Keratinocyte (primary cell): ENCODE measurements around the gene GALNT2. TPM values are rescaled to one million over a fixed set of nuclear protein-coding genes. Genes with fewer than 3 reads are reported as not detected.

Experiments used
- DNase-seq: peaks from one replicate; pipeline ENCODE4 v3.0.0-alpha.2; 2011; ENCODE audit warnings: low read depth, missing footprints, low spot score
- FAIRE-seq: peaks from 2 replicates; lab custom pipeline; 2011; peaks lifted over from hg19 to GRCh38; lab: Jason Lieb, UNC
- H2AFZ ChIP-seq: 2 replicates; pipeline ENCODE4 v1.6.0; 2012; ENCODE audit warnings: low read length, control low read depth, inconsistent platforms; ENCODE audit not compliant: control insufficient read depth
- H3K27ac ChIP-seq: 2 replicates; pipeline ENCODE4 v1.5.1; 2011; ENCODE audit warnings: low read length; ENCODE audit not compliant: control insufficient read depth, insufficient read depth
- H3K27me3 ChIP-seq: 3 replicates; pipeline ENCODE4 v1.6.0; 2011; ENCODE audit warnings: low read length; ENCODE audit not compliant: control insufficient read depth, insufficient read depth; ENCODE audit errors: extremely low read depth
- H3K36me3 ChIP-seq, 2 experiments: 2 replicates in 1 of 2; 3 replicates in 1 of 2; pipeline ENCODE4 v1.5.1; 2011; ENCODE audit warnings: low read length in 2 of 2, mild to moderate bottlenecking in 1 of 2; ENCODE audit not compliant: control insufficient read depth in 2 of 2, insufficient read depth in 2 of 2; ENCODE audit errors: extremely low read depth in 1 of 2
- H3K4me1 ChIP-seq: 3 replicates; pipeline ENCODE4 v1.5.1; 2011; ENCODE audit warnings: low read length; ENCODE audit not compliant: control insufficient read depth, insufficient read depth; ENCODE audit errors: extremely low read depth
- H3K4me2 ChIP-seq: 3 replicates; pipeline ENCODE4 v1.6.0; 2011; ENCODE audit warnings: low read depth, low read length; ENCODE audit not compliant: control insufficient read depth, insufficient read depth; ENCODE audit errors: extremely low read depth
- H3K4me3 ChIP-seq, 3 experiments: fragments of 200-600 bp in 1 of 3; sonication (generic) in 1 of 3; 2 replicates in 2 of 3; 3 replicates in 1 of 3; pipeline ENCODE4 v1.5.1; 2011 to 2016; ENCODE audit warnings: low read length in 3 of 3, mild to moderate bottlenecking in 3 of 3, control low read depth in 2 of 3, inconsistent platforms in 1 of 3, low read depth in 1 of 3, mixed read lengths in 1 of 3, mixed run types in 1 of 3, moderate library complexity in 1 of 3; ENCODE audit not compliant: control insufficient read depth in 2 of 3, insufficient read depth in 2 of 3; ENCODE audit errors: extremely low read depth in 1 of 3
- H3K79me2 ChIP-seq: 2 replicates; pipeline ENCODE4 v1.6.0; 2012; ENCODE audit warnings: low read length; ENCODE audit not compliant: control insufficient read depth, insufficient read depth
- H3K9ac ChIP-seq: 3 replicates; pipeline ENCODE4 v1.6.0; 2011; ENCODE audit warnings: low read length; ENCODE audit not compliant: control insufficient read depth, insufficient read depth; ENCODE audit errors: extremely low read depth
- H3K9me1 ChIP-seq: 3 replicates; pipeline ENCODE4 v1.6.0; 2011; ENCODE audit warnings: low read length; ENCODE audit not compliant: control insufficient read depth, insufficient read depth; ENCODE audit errors: extremely low read depth
- H3K9me3 ChIP-seq: 2 replicates; pipeline ENCODE4 v1.5.1; 2012; ENCODE audit warnings: low read depth, low read length; ENCODE audit not compliant: control insufficient read depth
- H4K20me1 ChIP-seq: 3 replicates; pipeline ENCODE4 v1.6.0; 2011; ENCODE audit warnings: low read length; ENCODE audit not compliant: control insufficient read depth, insufficient read depth; ENCODE audit errors: extremely low read depth
- EZH2 ChIP-seq: IDR thresholded peaks from one replicate; pipeline ENCODE4 v1.6.1; 2012; ENCODE audit warnings: inconsistent platforms, mild to moderate bottlenecking, low read length, moderate library complexity
- dilution Hi-C: fragments of 300-500 bp; cut with MboI; formaldehyde crosslinking; loops from one replicate; pipeline ENCODE4 v1.7.0; 2020; ENCODE audit warnings: low sequenced_read_pairs; ENCODE audit not compliant: extremely low pct_ligation_motif_present
- polyA plus RNA-seq, 5 experiments: library from polyadenylated mRNA; depleted of rRNA in 3 of 5; stranded (reverse) in 3 of 5; stranded (forward) in 1 of 5; unstranded in 1 of 5; fragments of >200 nt; gene quantifications; 1 replicate in 1 of 5; 2 replicates in 3 of 5; 3 replicates in 1 of 5; pipeline versions ENCODE4 v1.2.1 to v1.2.3, GENCODE V29; 2011 to 2012; ENCODE audit warnings: missing spikeins in 2 of 5, low read depth in 1 of 5, low replicate concordance in 1 of 5
- TF ChIP-seq, protein P1 (sequence below), 3 experiments: IDR thresholded peaks in 1 of 3; conservative IDR thresholded peaks in 1 of 3; optimal IDR thresholded peaks in 1 of 3; 2 replicates in 2 of 3; 3 replicates in 1 of 3; pipeline versions ENCODE3 to v1.5.1; 2011; ENCODE audit warnings: low read length in 3 of 3, mild to moderate bottlenecking in 3 of 3, moderate library complexity in 2 of 3, control low read depth in 1 of 3, inconsistent platforms in 1 of 3; ENCODE audit not compliant: insufficient read depth in 2 of 3; ENCODE audit errors: extremely low read depth in 1 of 3

Gene GALNT2
- polyA plus RNA-seq, 1 donor (not counting 4 experiments of a cell fraction or from before 2014, with no cell fraction given) = 61.7 TPM

DNA sequence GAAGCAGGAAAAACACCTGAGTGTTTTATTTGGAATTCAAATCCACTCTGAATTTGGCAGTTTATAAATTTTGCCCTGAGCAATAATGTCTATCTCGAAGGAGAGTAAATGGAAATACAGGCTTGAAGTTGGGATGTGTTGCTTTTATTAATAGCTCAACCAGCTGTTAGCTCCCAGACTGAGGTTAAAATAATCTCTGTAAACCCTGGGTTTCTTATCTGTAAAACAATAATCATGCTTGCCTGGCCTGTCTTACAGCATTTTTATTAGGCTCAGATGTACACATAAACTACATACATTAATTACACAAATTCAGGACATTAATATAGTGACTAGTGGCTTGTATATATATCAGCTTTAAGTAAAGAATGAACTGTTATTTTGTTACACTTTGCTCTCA, 148.5 kb downstream of the GALNT2 start:
- FAIRE-seq (no peak), DNase-seq (no peak)
- no peaks in the 10 kb centered on the region for H4K20me1 ChIP-seq
- peaks cover 4% of the 10 kb centered on the region for H3K9me1 ChIP-seq
- H3K9me3 ChIP-seq = no peaks in the 10 kb centered on the region
- peaks cover 74% of the 10 kb centered on the region for H3K79me2 ChIP-seq
- peaks cover 1 to 4% of the 10 kb centered on the region in 2 experiments for H3K36me3 ChIP-seq
- H3K9ac ChIP-seq = no peak overlapping the region
- H3K4me2 ChIP-seq = no peak overlapping the region
- H3K4me3 ChIP-seq = no peak overlapping the region
- H3K27me3 ChIP-seq = no peaks in the 10 kb centered on the region
- dilution Hi-C loops = no loop called here
- H3K4me1 ChIP-seq = no peaks in the 10 kb centered on the region
- H2AFZ ChIP-seq = no peak overlapping the region
- TF ChIP-seq, protein P1, sequence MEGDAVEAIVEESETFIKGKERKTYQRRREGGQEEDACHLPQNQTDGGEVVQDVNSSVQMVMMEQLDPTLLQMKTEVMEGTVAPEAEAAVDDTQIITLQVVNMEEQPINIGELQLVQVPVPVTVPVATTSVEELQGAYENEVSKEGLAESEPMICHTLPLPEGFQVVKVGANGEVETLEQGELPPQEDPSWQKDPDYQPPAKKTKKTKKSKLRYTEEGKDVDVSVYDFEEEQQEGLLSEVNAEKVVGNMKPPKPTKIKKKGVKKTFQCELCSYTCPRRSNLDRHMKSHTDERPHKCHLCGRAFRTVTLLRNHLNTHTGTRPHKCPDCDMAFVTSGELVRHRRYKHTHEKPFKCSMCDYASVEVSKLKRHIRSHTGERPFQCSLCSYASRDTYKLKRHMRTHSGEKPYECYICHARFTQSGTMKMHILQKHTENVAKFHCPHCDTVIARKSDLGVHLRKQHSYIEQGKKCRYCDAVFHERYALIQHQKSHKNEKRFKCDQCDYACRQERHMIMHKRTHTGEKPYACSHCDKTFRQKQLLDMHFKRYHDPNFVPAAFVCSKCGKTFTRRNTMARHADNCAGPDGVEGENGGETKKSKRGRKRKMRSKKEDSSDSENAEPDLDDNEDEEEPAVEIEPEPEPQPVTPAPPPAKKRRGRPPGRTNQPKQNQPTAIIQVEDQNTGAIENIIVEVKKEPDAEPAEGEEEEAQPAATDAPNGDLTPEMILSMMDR (optimal IDR thresholded peaks at IDR 0.05 in 1 of 3, IDR thresholded peaks at IDR 0.05 in 1 of 3, conservative IDR thresholded peaks at IDR 0.05 in 1 of 3; ENCODE audit: extremely low read depth in 1 of 3, insufficient read depth in 2 of 3, low read length in 3 of 3) = no peak
- no peak for TF ChIP-seq EZH2
- no peak overlapping the region for H3K27ac ChIP-seq

GRCh38 chr1:230216896-230217295, 149.9 kb downstream of the GALNT2 start:
- H3K9me3 ChIP-seq = no peaks in the 10 kb centered on the region
- H4K20me1 ChIP-seq = no peaks in the 10 kb centered on the region
- H3K36me3 ChIP-seq = peaks cover 1 to 4% of the 10 kb centered on the region in 2 experiments
- no peaks in the 10 kb centered on the region for H3K27me3 ChIP-seq
- DNase-seq (no peak), FAIRE-seq (no peak)
- dilution Hi-C loops = no loop called here
- peaks cover 71% of the 10 kb centered on the region for H3K79me2 ChIP-seq
- TF ChIP-seq, protein P1 (optimal IDR thresholded peaks at IDR 0.05 in 1 of 3, IDR thresholded peaks at IDR 0.05 in 1 of 3, conservative IDR thresholded peaks at IDR 0.05 in 1 of 3; ENCODE audit: extremely low read depth in 1 of 3, insufficient read depth in 2 of 3, low read length in 3 of 3) = no peak
- no peak for TF ChIP-seq EZH2
- H3K9ac ChIP-seq = no peak overlapping the region
- no peak overlapping the region for H3K4me2 ChIP-seq
- peaks cover 4% of the 10 kb centered on the region for H3K9me1 ChIP-seq
- no peak overlapping the region for H3K4me3 ChIP-seq
- no peak overlapping the region for H3K27ac ChIP-seq
- no peak overlapping the region for H2AFZ ChIP-seq
- no peaks in the 10 kb centered on the region for H3K4me1 ChIP-seq
